Measurements from ENCODE around the gene TBL3. TPM values are rescaled to one million over a fixed set of nuclear protein-coding genes. Genes with fewer than 3 reads are reported as not detected.
A peak's percentile ranks its signal among the peaks of the same experiment; 100 is the strongest.

Gene TBL3
- total RNA-seq, 6 experiments from 2014 or later: 15.8 to 42.4 (median 18.1) TPM

GRCh38 chr16:1998360-1998835 lies 26.5 kb downstream of the TBL3 start:
- Histone ChIP-seq H3K36me3 (peaks cover 8 to 56% (median 24%) of the 10 kb centered on the region in 4 donors), H3K27me3 (no peaks in the 10 kb centered on the region), H3K4me3 (no peak overlapping the region), H3K4me1 (peaks cover 0 to 8% (median 0%) of the 10 kb centered on the region in 4 donors), H3K9me3 (no peaks in the 10 kb centered on the region), H3K27ac (no peak overlapping the region)
- no peak for TF ChIP-seq POLR2A (IDR thresholded peaks at IDR 0.05)
- no peak for TF ChIP-seq CTCF (IDR thresholded peaks at IDR 0.05)
- no peak for ATAC-seq
- no peak for DNase-seq
- whole genome bisulfite sequencing (ENCODE audit: insufficient coverage, low coverage, low lambda C conversion rate, missing lambda C conversion rate): no CpG with 5 or more reads among the region's 27 CpGs
- intact Hi-C loops (cut with DNase I): no loop called here

GRCh38 chr16:1998852-1999801 lies 27.3 kb downstream of the TBL3 start:
- H3K9me3 ChIP-seq: no peaks in the 10 kb centered on the region
- TF ChIP-seq POLR2A (IDR thresholded peaks at IDR 0.05) (no peak), CTCF (IDR thresholded peaks at IDR 0.05) (no peak)
- ATAC-seq: no peak
- H3K4me1 ChIP-seq: peaks cover 0 to 8% (median 1%) of the 10 kb centered on the region in 4 donors
- intact Hi-C loops (cut with DNase I): no loop called here
- peaks cover 8 to 58% (median 24%) of the 10 kb centered on the region in 4 donors for H3K36me3 ChIP-seq
- DNase-seq: peak in 1 of 3 donors; percentile 49
- no peak overlapping the region for H3K4me3 ChIP-seq
- WGBS (ENCODE audit: insufficient coverage, low coverage, low lambda C conversion rate, missing lambda C conversion rate): 80% methylated on average over 1 of the region's 39 CpGs
- no peak overlapping the region for H3K27ac ChIP-seq
- no peaks in the 10 kb centered on the region for H3K27me3 ChIP-seq

- DNase-seq (peak in 1 of 3 donors; percentile 49), ATAC-seq (no peak)
- Histone ChIP-seq H3K4me1 (peaks cover 0 to 12% (median 5%) of the 10 kb centered on the region in 4 donors), H3K4me3 (no peak overlapping the region), H3K36me3 (peaks cover 8 to 58% (median 24%) of the 10 kb centered on the region in 4 donors), H3K27me3 (no peaks in the 10 kb centered on the region), H3K27ac (no peak overlapping the region), H3K9me3 (no peaks in the 10 kb centered on the region)
- intact Hi-C loops (cut with DNase I): no loop called here
- WGBS (ENCODE audit: insufficient coverage, low coverage, low lambda C conversion rate, missing lambda C conversion rate): 97% methylated on average over 6 of the region's 28 CpGs
- TF ChIP-seq POLR2A (IDR thresholded peaks at IDR 0.05) (no peak), CTCF (IDR thresholded peaks at IDR 0.05) (no peak)
These were observed 28.1 kb downstream of the TBL3 start for GRCh38 chr16:1999866-2000514.

- intact Hi-C loops (cut with DNase I): no loop called here
- Histone ChIP-seq H3K36me3 (peaks cover 8 to 58% (median 24%) of the 10 kb centered on the region in 4 donors), H3K4me3 (no peak overlapping the region), H3K9me3 (no peaks in the 10 kb centered on the region), H3K27ac (no peak overlapping the region), H3K4me1 (peaks cover 0 to 12% (median 5%) of the 10 kb centered on the region in 4 donors), H3K27me3 (no peaks in the 10 kb centered on the region)
- WGBS (ENCODE audit: insufficient coverage, low coverage, low lambda C conversion rate, missing lambda C conversion rate): no CpG with 5 or more reads among the region's 19 CpGs
- ATAC-seq: no peak
- DNase-seq: no peak
- TF ChIP-seq POLR2A (IDR thresholded peaks at IDR 0.05) (no peak), CTCF (IDR thresholded peaks at IDR 0.05) (no peak)
These were observed 29.2 kb downstream of the TBL3 start for GRCh38 chr16:2001035-2001434.

Measured in right lobe of liver (tissue), 6 donors.